Activated CD4-positive, alpha-beta T cell treated with anti-CD3 and anti-CD28 coated beads, Interleukin-2, Interleukin-6, amounts not matched to agents 100 ng/mL and 50 ng/mL, durations not matched to agents 16 hours and 8 hours (primary cell): Measurements from ENCODE around the gene SLC16A10.

Source experiments
- DNase-seq: peaks from one replicate; pipeline ENCODE4 v3.0.0-alpha.2; 2020

Gene SLC16A10

GRCh38 chr6:111266276-111266675, 179.0 kb downstream of the SLC16A10 start:
- DNase-seq, result no peak

- no peak for DNase-seq
Measured at GRCh38 chr6:111267764-111268333, 180.5 kb downstream of the SLC16A10 start.

- no peak for DNase-seq
Measured at GRCh38 chr6:111269401-111269970, 182.2 kb downstream of the SLC16A10 start.

GRCh38 chr6:111270121-111270520, 182.8 kb downstream of the SLC16A10 start:
- DNase-seq, result no peak

- DNase-seq, result no peak
Measured at GRCh38 chr6:111274593-111275217, 187.4 kb downstream of the SLC16A10 start.

GRCh38 chr6:111276335-111276734, 189.0 kb downstream of the SLC16A10 start:
- no peak for DNase-seq

- no peak for DNase-seq
Measured at GRCh38 chr6:111276736-111277135, 189.4 kb downstream of the SLC16A10 start.

- DNase-seq, result no peak
Measured at GRCh38 chr6:111277819-111278218, 190.5 kb downstream of the SLC16A10 start.

GRCh38 chr6:111278731-111279130, 191.4 kb downstream of the SLC16A10 start:
- no peak for DNase-seq

GRCh38 chr6:111280445-111280955, 193.2 kb downstream of the SLC16A10 start:
- no peak for DNase-seq
